Mucosa of stomach (tissue), 1 donor: Measurements from ENCODE around the gene ACO1.

Experiments used
- H3K27me3 ChIP-seq: one replicate; pipeline ENCODE4 v1.7.0; 2013; ENCODE audit warnings: mild to moderate bottlenecking, low read length; ENCODE audit not compliant: control insufficient read depth, insufficient read depth
- H3K36me3 ChIP-seq: one replicate; pipeline ENCODE4 v1.7.0; 2013; ENCODE audit warnings: low read length; ENCODE audit not compliant: control insufficient read depth, insufficient read depth
- H3K4me1 ChIP-seq: one replicate; pipeline ENCODE4 v1.7.0; 2013; ENCODE audit warnings: mild to moderate bottlenecking, low read length; ENCODE audit not compliant: control insufficient read depth, insufficient read depth
- H3K4me3 ChIP-seq: one replicate; pipeline ENCODE4 v1.7.0; 2013; ENCODE audit warnings: low read length
- H3K9ac ChIP-seq: one replicate; pipeline ENCODE4 v1.7.0; 2013; ENCODE audit warnings: mild to moderate bottlenecking, low read length, moderate library complexity
- H3K9me3 ChIP-seq: one replicate; pipeline ENCODE4 v1.7.0; 2013; ENCODE audit warnings: mild to moderate bottlenecking, low read length, moderate library complexity; ENCODE audit not compliant: control insufficient read depth
- donor health status: Pancreatic carcinoma.

ACO1 gene

GRCh38 chr9:32472344-32472743, 87.9 kb downstream of the ACO1 start:
- Histone ChIP-seq H3K4me1 (no peaks in the 10 kb centered on the region), H3K9ac (no peak overlapping the region), H3K36me3 (no peaks in the 10 kb centered on the region), H3K9me3 (no peaks in the 10 kb centered on the region), H3K4me3 (no peak overlapping the region), H3K27me3 (no peaks in the 10 kb centered on the region)

GRCh38 chr9:32483343-32483742, 98.9 kb downstream of the ACO1 start:
- H3K36me3 ChIP-seq, result peaks cover 5% of the 10 kb centered on the region
- no peak overlapping the region for H3K4me3 ChIP-seq
- H3K27me3 ChIP-seq, result no peaks in the 10 kb centered on the region

DNA sequence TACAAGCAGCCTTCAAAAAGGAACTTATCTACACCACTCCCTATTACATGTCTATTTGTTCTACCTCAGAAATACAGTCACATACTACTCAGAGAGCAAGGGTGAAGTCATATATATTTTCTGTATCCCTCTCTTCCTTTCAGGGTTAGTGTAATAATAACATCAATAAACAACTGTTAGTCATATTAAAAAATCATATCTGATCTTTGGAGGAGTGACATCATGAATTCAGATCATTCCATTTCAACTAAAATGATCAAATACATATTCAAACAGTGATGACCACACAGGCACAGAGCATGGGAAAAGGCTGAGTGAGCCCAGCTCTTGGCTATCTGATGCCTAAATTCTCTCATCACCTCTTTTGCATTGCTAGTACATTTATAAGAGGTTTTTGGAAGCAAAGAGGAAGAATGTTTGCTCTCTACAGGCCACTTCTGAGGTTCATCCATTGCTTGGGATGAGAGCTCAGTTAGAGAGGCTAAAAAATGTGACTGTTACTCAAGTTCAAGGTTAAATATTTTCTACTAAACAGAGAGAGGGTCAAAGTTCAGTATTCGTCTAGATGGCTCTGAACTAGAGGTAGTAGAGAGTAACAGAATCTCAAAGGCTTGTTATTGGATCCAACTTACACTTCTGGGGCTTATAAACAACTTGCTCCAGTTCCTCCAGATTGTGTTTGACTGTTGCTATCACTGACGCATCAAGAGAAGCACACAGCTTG, 102.6 kb downstream of the ACO1 start:
- Histone ChIP-seq H3K9me3 (no peaks in the 10 kb centered on the region), H3K4me3 (no peak overlapping the region), H3K27me3 (no peaks in the 10 kb centered on the region), H3K4me1 (no peaks in the 10 kb centered on the region), H3K9ac (no peak overlapping the region), H3K36me3 (peaks cover 5% of the 10 kb centered on the region)

More at GRCh38 chr9:32483343-32483742, 98.9 kb downstream of the ACO1 start:
- H3K9me3 ChIP-seq, result no peaks in the 10 kb centered on the region
- no peak overlapping the region for H3K9ac ChIP-seq
- H3K4me1 ChIP-seq, result no peaks in the 10 kb centered on the region

GRCh38 chr9:32487981-32488380, 103.5 kb downstream of the ACO1 start:
- Histone ChIP-seq H3K27me3 (no peaks in the 10 kb centered on the region), H3K36me3 (peaks cover 5% of the 10 kb centered on the region), H3K9me3 (no peaks in the 10 kb centered on the region), H3K4me1 (no peaks in the 10 kb centered on the region), H3K9ac (no peak overlapping the region), H3K4me3 (no peak overlapping the region)

DNA sequence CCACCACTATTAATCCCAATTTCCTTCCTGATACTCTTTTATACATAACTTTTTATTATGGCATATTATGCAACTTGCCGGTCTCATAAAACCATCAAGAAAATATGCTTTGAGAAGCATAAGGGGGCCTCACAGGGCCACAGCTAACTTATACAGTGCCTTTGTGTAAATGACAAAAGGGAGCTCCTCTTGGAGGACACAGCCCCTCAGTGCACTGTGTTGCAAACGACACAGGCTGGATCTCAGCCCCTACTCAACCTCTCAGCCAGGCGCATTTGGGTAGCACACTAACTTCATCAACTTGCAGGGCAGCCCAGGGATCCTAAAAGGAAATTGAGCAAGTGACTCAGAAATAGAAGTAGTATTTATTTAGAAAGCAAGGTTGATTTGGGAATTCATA, 106.2 kb downstream of the ACO1 start:
- H3K36me3 ChIP-seq, result peaks cover 5% of the 10 kb centered on the region
- no peaks in the 10 kb centered on the region for H3K9me3 ChIP-seq
- H3K4me1 ChIP-seq, result no peaks in the 10 kb centered on the region
- no peak overlapping the region for H3K4me3 ChIP-seq
- no peak overlapping the region for H3K9ac ChIP-seq
- no peaks in the 10 kb centered on the region for H3K27me3 ChIP-seq

GRCh38 chr9:32497921-32498320, 113.5 kb downstream of the ACO1 start:
- no peaks in the 10 kb centered on the region for H3K27me3 ChIP-seq
- no peaks in the 10 kb centered on the region for H3K9me3 ChIP-seq
- no peaks in the 10 kb centered on the region for H3K4me1 ChIP-seq
- no peaks in the 10 kb centered on the region for H3K36me3 ChIP-seq
- H3K4me3 ChIP-seq, result no peak overlapping the region
- no peak overlapping the region for H3K9ac ChIP-seq

- H3K9me3 ChIP-seq, result no peaks in the 10 kb centered on the region
- H3K4me3 ChIP-seq, result no peak overlapping the region
- H3K4me1 ChIP-seq, result no peaks in the 10 kb centered on the region
- no peaks in the 10 kb centered on the region for H3K27me3 ChIP-seq
- H3K9ac ChIP-seq, result no peak overlapping the region
- H3K36me3 ChIP-seq, result no peaks in the 10 kb centered on the region
Observed at GRCh38 chr9:32500768-32501167, 116.3 kb downstream of the ACO1 start.

- Histone ChIP-seq H3K9ac (no peak overlapping the region), H3K27me3 (no peaks in the 10 kb centered on the region), H3K4me3 (no peak overlapping the region), H3K36me3 (no peaks in the 10 kb centered on the region), H3K4me1 (no peaks in the 10 kb centered on the region), H3K9me3 (no peaks in the 10 kb centered on the region)
Observed at GRCh38 chr9:32501868-32502267, 117.4 kb downstream of the ACO1 start.

DNA sequence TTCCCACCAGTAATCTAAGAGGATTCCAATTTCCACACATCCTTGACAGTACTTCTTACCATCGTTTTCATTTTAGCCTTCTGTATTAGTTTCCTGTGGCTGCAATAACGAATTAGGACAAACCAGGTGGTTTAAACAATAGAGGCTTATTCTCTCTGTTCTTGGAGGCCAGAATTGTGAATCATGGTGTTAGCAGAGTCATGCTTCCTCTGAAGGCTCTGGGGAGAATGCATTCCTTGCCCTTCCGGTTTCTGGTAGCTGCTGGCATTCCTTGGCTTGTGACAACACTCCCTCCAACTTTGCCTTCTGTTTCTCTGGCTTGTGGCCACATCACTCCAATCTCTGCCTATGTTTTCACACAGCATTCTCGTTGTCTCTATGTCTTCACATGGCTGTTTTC, 118.0 kb downstream of the ACO1 start:
- no peaks in the 10 kb centered on the region for H3K27me3 ChIP-seq
- no peaks in the 10 kb centered on the region for H3K36me3 ChIP-seq
- no peak overlapping the region for H3K4me3 ChIP-seq
- no peak overlapping the region for H3K9ac ChIP-seq
- H3K4me1 ChIP-seq, result no peaks in the 10 kb centered on the region
- no peaks in the 10 kb centered on the region for H3K9me3 ChIP-seq

DNA sequence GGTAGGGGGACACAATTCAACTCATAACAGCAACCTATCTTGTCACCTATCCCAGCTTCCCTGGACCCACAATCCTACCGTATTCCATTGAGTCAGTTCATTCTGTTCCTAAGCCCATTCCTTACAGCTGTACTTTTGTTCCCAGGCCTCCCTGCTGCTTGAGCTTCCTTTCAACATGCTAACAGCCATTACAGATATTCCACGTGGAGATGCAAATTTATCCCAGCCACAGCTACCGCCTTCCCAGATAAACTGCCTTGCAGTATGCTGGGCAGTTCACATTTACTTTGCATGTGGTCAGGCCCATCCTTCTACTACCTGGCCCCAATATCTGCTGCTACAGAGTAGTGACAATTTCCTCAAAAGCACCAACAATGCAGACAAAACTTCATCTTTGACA, 118.6 kb downstream of the ACO1 start:
- no peaks in the 10 kb centered on the region for H3K36me3 ChIP-seq

More for the DNA sequence above, 118.6 kb downstream of the ACO1 start:
- no peak overlapping the region for H3K9ac ChIP-seq
- no peak overlapping the region for H3K4me3 ChIP-seq
- no peaks in the 10 kb centered on the region for H3K27me3 ChIP-seq
- no peaks in the 10 kb centered on the region for H3K9me3 ChIP-seq
- no peaks in the 10 kb centered on the region for H3K4me1 ChIP-seq
